WTC11 (cell line): ENCODE data around the gene ADI1.

Experiments used
- CTCF ChIP-seq: fragments of 200-600 bp; IDR thresholded peaks from 2 replicates; pipeline ENCODE4 v1.8.0; 2022; ENCODE audit warnings: antibody characterized with exemption
- FOXK1 ChIP-seq: sonication (generic); formaldehyde crosslinking; IDR thresholded peaks from 2 replicates; pipeline ENCODE4 v1.8.0; 2022; ENCODE audit warnings: mild to moderate bottlenecking, moderate library complexity, missing genetic modification reagents
- IRF2 ChIP-seq: sonication (generic); formaldehyde crosslinking; IDR thresholded peaks from 2 replicates; pipeline ENCODE4 v1.8.0; 2022; ENCODE audit warnings: low read depth, missing genetic modification reagents, borderline replicate concordance
- JUN ChIP-seq: sonication (generic); formaldehyde crosslinking; IDR thresholded peaks from 2 replicates; pipeline ENCODE4 v1.8.0; 2023; ENCODE audit warnings: mild to moderate bottlenecking, missing genetic modification reagents
- MAX ChIP-seq: sonication (generic); formaldehyde crosslinking; IDR thresholded peaks from 2 replicates; pipeline ENCODE4 v1.8.0; 2022; ENCODE audit warnings: mild to moderate bottlenecking, missing genetic modification reagents
- NFYB ChIP-seq: sonication (generic); formaldehyde crosslinking; conservative IDR thresholded peaks from 2 replicates; pipeline ENCODE4 v1.8.0; 2022; ENCODE audit warnings: low read depth, missing genetic modification reagents
- PREB ChIP-seq: sonication (generic); formaldehyde crosslinking; IDR thresholded peaks from 2 replicates; pipeline ENCODE4 v1.8.1; 2022; ENCODE audit warnings: mild to moderate bottlenecking, missing genetic modification reagents, moderate library complexity, borderline replicate concordance
- RELA ChIP-seq: sonication (generic); formaldehyde crosslinking; IDR thresholded peaks from 2 replicates; pipeline ENCODE4 v1.8.1; 2022; ENCODE audit warnings: missing genetic modification reagents, mild to moderate bottlenecking, borderline replicate concordance
- TF ChIP-seq, protein P1 (sequence below): sonication (generic); formaldehyde crosslinking; IDR thresholded peaks from 2 replicates; pipeline ENCODE4 v1.8.1; 2023; ENCODE audit warnings: mild to moderate bottlenecking, missing genetic modification reagents, moderate library complexity

DNA sequence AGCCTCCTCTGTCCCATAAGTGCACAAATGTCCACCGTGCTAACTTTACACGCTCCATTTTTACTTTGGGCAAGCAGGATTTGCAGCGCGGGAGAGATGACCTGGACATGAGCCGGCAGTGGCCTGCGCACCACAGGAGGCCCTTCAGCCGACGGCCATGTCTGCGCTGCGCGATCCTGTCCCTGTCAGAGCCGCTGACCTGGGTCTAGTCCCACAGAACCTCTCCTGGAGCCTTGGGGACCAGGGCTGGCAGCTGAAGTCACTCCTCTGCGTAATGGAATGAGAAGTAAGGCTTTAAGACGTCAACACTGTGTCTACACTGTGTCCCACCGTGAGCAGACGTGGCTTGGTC is 29.6 kb downstream of the ADI1 start:
- TF ChIP-seq RELA (CRISPR knock-in tag) (no peak), JUN (CRISPR knock-in tag) (no peak), CTCF (no peak), MAX (CRISPR knock-in tag) (no peak), FOXK1 (CRISPR knock-in tag) (no peak), PREB (CRISPR knock-in tag) (no peak), IRF2 (CRISPR knock-in tag) (no peak), NFYB (CRISPR knock-in tag) (no peak)
- TF ChIP-seq, protein P1, sequence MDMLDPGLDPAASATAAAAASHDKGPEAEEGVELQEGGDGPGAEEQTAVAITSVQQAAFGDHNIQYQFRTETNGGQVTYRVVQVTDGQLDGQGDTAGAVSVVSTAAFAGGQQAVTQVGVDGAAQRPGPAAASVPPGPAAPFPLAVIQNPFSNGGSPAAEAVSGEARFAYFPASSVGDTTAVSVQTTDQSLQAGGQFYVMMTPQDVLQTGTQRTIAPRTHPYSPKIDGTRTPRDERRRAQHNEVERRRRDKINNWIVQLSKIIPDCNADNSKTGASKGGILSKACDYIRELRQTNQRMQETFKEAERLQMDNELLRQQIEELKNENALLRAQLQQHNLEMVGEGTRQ (CRISPR knock-in tag), result no peak
